Fibroblast of mammary gland (primary cell): Measurements from ENCODE around the gene ARHGAP8.

ENCODE experiments used
- DNase-seq: peaks from one replicate; pipeline ENCODE4 v3.0.0-alpha.2; 2010; ENCODE audit warnings: low read depth
- H3K4me3 ChIP-seq: 2 replicates; pipeline ENCODE4 v1.5.1; 2011; ENCODE audit warnings: low read depth, mild to moderate bottlenecking, low read length, moderate library complexity; ENCODE audit not compliant: control insufficient read depth
- CTCF ChIP-seq: conservative IDR thresholded peaks from 2 replicates; pipeline ENCODE4 v1.5.1; 2011; ENCODE audit warnings: low read depth, low read length, inconsistent platforms; ENCODE audit not compliant: control insufficient read depth, insufficient read depth

Gene ARHGAP8

GRCh38 chr22:44752285-44753188, at the start of gene ARHGAP8:
TSS of gene ARHGAP8 (plus strand) at chr22:44752575. CDS start at chr22:44786528, 33,953 bp downstream.
- no peak for DNase-seq
- no peak for TF ChIP-seq CTCF
- no peak within 1 kb of the TSS for H3K4me3 ChIP-seq

- peak overlapping the region; percentile 38 for H3K4me3 ChIP-seq
- TF ChIP-seq CTCF: no peak
- no peak for DNase-seq
Observed at GRCh38 chr22:44703255-44703870, 49.0 kb upstream of the ARHGAP8 start.

- no peak for TF ChIP-seq CTCF
- DNase-seq: no peak
- no peak overlapping the region for H3K4me3 ChIP-seq
Observed at GRCh38 chr22:44704159-44705021, 48.0 kb upstream of the ARHGAP8 start.

GRCh38 chr22:44705022-44705297, 47.4 kb upstream of the ARHGAP8 start:
- no peak overlapping the region for H3K4me3 ChIP-seq
- TF ChIP-seq CTCF: no peak
- no peak for DNase-seq

- DNase-seq: no peak
- H3K4me3 ChIP-seq: no peak overlapping the region
- no peak for TF ChIP-seq CTCF
Observed at GRCh38 chr22:44706488-44706887, 45.9 kb upstream of the ARHGAP8 start.

GRCh38 chr22:44707178-44707577, 45.2 kb upstream of the ARHGAP8 start:
- H3K4me3 ChIP-seq: no peak overlapping the region
- DNase-seq: no peak
- no peak for TF ChIP-seq CTCF
